ENCODE data around the gene GSK3B.

GRCh38 chr3:119981386-119981785 is 112.9 kb downstream of the GSK3B start:
- TF ChIP-seq POLR2AphosphoS5 (IDR thresholded peaks at IDR 0.05; ENCODE audit: insufficient read depth in 1 of 2, low read depth in 1 of 2) (no peak), CTCF (IDR thresholded peaks at IDR 0.05) (no peak), POLR2A (IDR thresholded peaks at IDR 0.05) (no peak)

Measured in vagina (tissue), 2 donors.